ENCODE measurements around the gene RAB15.

RAB15 gene

GRCh38 chr14:64965356-64966000 is 6.7 kb downstream of the RAB15 start:
- H3K36me3 ChIP-seq (ENCODE audit: control insufficient read depth in 2 of 2, insufficient read depth in 1 of 2, low read length in 2 of 2) = no peaks in the 10 kb centered on the region
- ChIA-PET CTCF (interaction anchor here (0.5 kb wide), 1 partner anchor 127 kb away, joined by 3 read pairs; no protein-coding TSS in a partner anchor), POLR2A (no interaction called here)
- 0 out of 2 replicates have a peak, but pooled peaks cover 3% of the 10 kb centered on the region for H3K4me1 ChIP-seq (ENCODE audit: control insufficient read depth, insufficient read depth, low read length)
- no peaks in the 10 kb centered on the region for H3K9me3 ChIP-seq (ENCODE audit: control insufficient read depth, insufficient read depth, low read depth, low read length)
- no peak overlapping the region for H3K4me3 ChIP-seq (ENCODE audit: low read depth, low read length)
- H3K27ac ChIP-seq (ENCODE audit: extremely low read depth, low read depth, low read length) = no peak overlapping the region
- TF ChIP-seq ZSCAN16 (tag by site-specific recombination; IDR thresholded peaks at IDR 0.05) (no peak), EGR2 (tag by site-specific recombination; IDR thresholded peaks at IDR 0.05; ENCODE audit: low read depth) (0 out of 2 replicates have a peak, but pooled peaks have one; percentile 13)

- CTCF ChIA-PET = interaction anchor here (0.7 to 0.8 kb wide), 2 partner anchors 10 to 116 kb away, joined by 3 read pairs; no protein-coding TSS in a partner anchor
- Histone ChIP-seq H3K4me1 (ENCODE audit: control insufficient read depth, insufficient read depth, low read length) (no peaks in the 10 kb centered on the region), H3K4me3 (ENCODE audit: low read depth, low read length) (no peak overlapping the region), H3K27ac (ENCODE audit: extremely low read depth, low read depth, low read length) (no peak overlapping the region), H3K9me3 (ENCODE audit: control insufficient read depth, insufficient read depth, low read depth, low read length) (no peaks in the 10 kb centered on the region), H3K36me3 (ENCODE audit: control insufficient read depth in 2 of 2, insufficient read depth in 1 of 2, low read length in 2 of 2) (no peaks in the 10 kb centered on the region)
- TF ChIP-seq ZNF16 (tag by site-specific recombination; IDR thresholded peaks at IDR 0.05; ENCODE audit: low read depth) (no peak), ZBTB20 (tag by site-specific recombination; IDR thresholded peaks at IDR 0.05) (no peak), GLIS2 (tag by site-specific recombination; IDR thresholded peaks at IDR 0.05) (no peak), ZNF658 (tag by site-specific recombination; IDR thresholded peaks at IDR 0.05) (no peak), KLF9 (tag by site-specific recombination; IDR thresholded peaks at IDR 0.05; ENCODE audit: low read depth) (no peak), ZSCAN5A (tag by site-specific recombination; IDR thresholded peaks at IDR 0.05) (no peak), PATZ1 (tag by site-specific recombination; IDR thresholded peaks at IDR 0.05) (no peak), ZBTB26 (tag by site-specific recombination; optimal IDR thresholded peaks at IDR 0.05) (no peak), ZNF335 (tag by site-specific recombination; conservative IDR thresholded peaks at IDR 0.05) (no peak), ZNF214 (tag by site-specific recombination; IDR thresholded peaks at IDR 0.05; ENCODE audit: borderline replicate concordance) (no peak), ZBTB11 (tag by site-specific recombination; conservative IDR thresholded peaks at IDR 0.05; ENCODE audit: low read depth) (no peak), ZNF629 (tag by site-specific recombination; IDR thresholded peaks at IDR 0.05) (no peak), HOXA7 (CRISPR knock-in tag; IDR thresholded peaks at IDR 0.05; ENCODE audit: borderline replicate concordance) (no peak), MZF1 (tag by site-specific recombination; IDR thresholded peaks at IDR 0.05; ENCODE audit: borderline replicate concordance) (no peak), KLF16 (tag by site-specific recombination; IDR thresholded peaks at IDR 0.05) (no peak), ZNF174 (tag by site-specific recombination; IDR thresholded peaks at IDR 0.05) (no peak), ZNF133 (tag by site-specific recombination; IDR thresholded peaks at IDR 0.05) (no peak), ZEB2 (tag by site-specific recombination; IDR thresholded peaks at IDR 0.05) (no peak), ZNF248 (tag by site-specific recombination; IDR thresholded peaks at IDR 0.05) (no peak)
- POLR2A ChIA-PET = interaction anchor here (0.6 kb wide), 1 partner anchor 77 kb away, joined by 3 read pairs; no protein-coding TSS in a partner anchor
Measured at GRCh38 chr14:64963611-64964010, 8.5 kb downstream of the RAB15 start.
